H9 (cell line): ENCODE results near the gene NPIPA5. TPM values are rescaled to one million over a fixed set of nuclear protein-coding genes. Genes with fewer than 3 reads are reported as not detected.
"Not testable (repeated sequence)": the region's sequence is repeated elsewhere in the genome, so short reads cannot be mapped to it uniquely, and the experiment has no call there.

Experiments
- DNase-seq: peaks from one replicate; pipeline ENCODE4 v3.0.0-alpha.2; 2017
- H2AFZ ChIP-seq: one replicate; pipeline ENCODE4 v1.6.1; 2013; ENCODE audit warnings: mild to moderate bottlenecking, low read length, control low read depth, moderate library complexity
- H2AK5ac ChIP-seq: 2 replicates; pipeline ENCODE4 v1.6.1; 2013; ENCODE audit warnings: low read length, control low read depth, mixed read lengths; ENCODE audit not compliant: insufficient read length
- H2BK120ac ChIP-seq: one replicate; pipeline ENCODE4 v1.6.1; 2013; ENCODE audit warnings: low read depth, mild to moderate bottlenecking, low read length, control low read depth, inconsistent platforms; ENCODE audit not compliant: poor library complexity, severe bottlenecking
- H2BK12ac ChIP-seq: 2 replicates; pipeline ENCODE4 v1.6.1; 2013; ENCODE audit warnings: low read length, control low read depth, mixed read lengths, low read depth; ENCODE audit not compliant: insufficient read length
- H2BK15ac ChIP-seq: 2 replicates; pipeline ENCODE4 v1.6.1; 2013; ENCODE audit warnings: low read depth, low read length, control low read depth
- H2BK20ac ChIP-seq: one replicate; pipeline ENCODE4 v1.6.1; 2013; ENCODE audit warnings: low read depth, mild to moderate bottlenecking, low read length, control low read depth, inconsistent platforms; ENCODE audit not compliant: poor library complexity, severe bottlenecking
- H2BK5ac ChIP-seq: 2 replicates; pipeline ENCODE4 v1.6.1; 2013; ENCODE audit warnings: low read length, control low read depth, mixed read lengths; ENCODE audit not compliant: insufficient read length
- H3K14ac ChIP-seq: 2 replicates; pipeline ENCODE4 v1.6.1; 2013; ENCODE audit warnings: low read length, control low read depth; ENCODE audit not compliant: insufficient read depth
- H3K18ac ChIP-seq: 2 replicates; pipeline ENCODE4 v1.6.1; 2013; ENCODE audit warnings: low read depth, mild to moderate bottlenecking, mixed read lengths, low read length, control low read depth; ENCODE audit not compliant: insufficient read length
- H3K23ac ChIP-seq: 2 replicates; pipeline ENCODE4 v1.6.1; 2013; ENCODE audit warnings: low read length, control low read depth, mixed read lengths, low read depth; ENCODE audit not compliant: insufficient read length
- H3K23me2 ChIP-seq: 2 replicates; pipeline ENCODE4 v1.6.1; 2013; ENCODE audit warnings: low read depth, mild to moderate bottlenecking, mixed read lengths, low read length, control low read depth; ENCODE audit not compliant: insufficient read length, poor library complexity, severe bottlenecking
- H3K27ac ChIP-seq: 2 replicates; pipeline ENCODE4 v1.5.1; 2013; ENCODE audit warnings: low read length, control low read depth, mixed read lengths, low read depth; ENCODE audit not compliant: insufficient read length
- H3K27me3 ChIP-seq: 2 replicates; pipeline ENCODE4 v1.6.1; 2013; ENCODE audit warnings: low read length, control low read depth, inconsistent platforms; ENCODE audit not compliant: insufficient read depth
- H3K4ac ChIP-seq: 2 replicates; pipeline ENCODE4 v1.6.1; 2013; ENCODE audit warnings: low read depth, mild to moderate bottlenecking, control low read depth, inconsistent platforms, low read length, moderate library complexity
- H3K4me1 ChIP-seq: 2 replicates; pipeline ENCODE4 v1.6.1; 2013; ENCODE audit warnings: low read length, control low read depth, inconsistent platforms; ENCODE audit not compliant: insufficient read depth
- H3K4me2 ChIP-seq: 2 replicates; pipeline ENCODE4 v1.6.1; 2013; ENCODE audit warnings: low read length, control low read depth, mixed read lengths; ENCODE audit not compliant: insufficient read length, insufficient read depth
- H3K56ac ChIP-seq: 2 replicates; pipeline ENCODE4 v1.6.1; 2013; ENCODE audit warnings: low read depth, mild to moderate bottlenecking, mixed read lengths, low read length, control low read depth; ENCODE audit not compliant: insufficient read length
- H3K79me1 ChIP-seq: 2 replicates; pipeline ENCODE4 v1.6.1; 2013; ENCODE audit warnings: low read depth, mild to moderate bottlenecking, moderate library complexity, low read length, control low read depth, inconsistent platforms; ENCODE audit not compliant: insufficient read depth, poor library complexity, severe bottlenecking
- H3K79me2 ChIP-seq: 2 replicates; pipeline ENCODE4 v1.6.1; 2013; ENCODE audit warnings: low read length, control low read depth, inconsistent platforms; ENCODE audit not compliant: insufficient read depth
- H3K9ac ChIP-seq: 2 replicates; pipeline ENCODE4 v1.6.1; 2013; ENCODE audit warnings: low read length, control low read depth, mixed read lengths; ENCODE audit not compliant: insufficient read length; ENCODE audit errors: extremely low read depth
- H3K9me3 ChIP-seq: one replicate; pipeline ENCODE4 v1.6.1; 2013; ENCODE audit warnings: low read depth, low read length, inconsistent platforms; ENCODE audit not compliant: control insufficient read depth
- H3T11ph ChIP-seq: one replicate; pipeline ENCODE4 v1.6.1; 2013; ENCODE audit warnings: mild to moderate bottlenecking, low read length, control low read depth, inconsistent platforms
- H4K20me1 ChIP-seq: one replicate; pipeline ENCODE4 v1.6.1; 2013; ENCODE audit not compliant: control insufficient read depth, insufficient read length, insufficient read depth
- H4K5ac ChIP-seq: 2 replicates; pipeline ENCODE4 v1.6.1; 2013; ENCODE audit warnings: low read depth, mild to moderate bottlenecking, mixed read lengths, low read length, control low read depth; ENCODE audit not compliant: insufficient read length
- H4K8ac ChIP-seq: replicated peaks from 2 replicates; pipeline ENCODE4 v1.6.1; 2013; ENCODE audit warnings: low read length, control low read depth, mixed read lengths, low read depth; ENCODE audit not compliant: insufficient read length
- H4K91ac ChIP-seq: 2 replicates; pipeline ENCODE4 v1.6.1; 2013; ENCODE audit warnings: low read depth, mild to moderate bottlenecking, moderate library complexity, mixed read lengths, low read length, control low read depth; ENCODE audit not compliant: insufficient read length
- H3K27ac Mint-ChIP-seq, 3 experiments: 2 replicates in 2 of 3; 3 replicates in 1 of 3; pipeline ENCODE4 v1.8.0; 2020 to 2021; ENCODE audit warnings: mixed read lengths in 3 of 3, mild to moderate bottlenecking in 1 of 3, moderate library complexity in 1 of 3
- H3K27me3 Mint-ChIP-seq: 2 replicates; pipeline ENCODE4 v1.8.0; 2021; ENCODE audit warnings: low read depth, mild to moderate bottlenecking, moderate library complexity, mixed read lengths
- H3K36me3 Mint-ChIP-seq, 3 experiments: 2 replicates in 2 of 3; 3 replicates in 1 of 3; pipeline ENCODE4 v1.8.0; 2020 to 2021; ENCODE audit warnings: low read depth in 3 of 3, mixed read lengths in 3 of 3; ENCODE audit not compliant: insufficient read depth in 1 of 3
- H3K4me1 Mint-ChIP-seq, 2 experiments: 2 replicates each; pipeline ENCODE4 v1.8.0; 2020; ENCODE audit warnings: mixed read lengths in 2 of 2
- H3K4me3 Mint-ChIP-seq, 2 experiments: 2 replicates in 1 of 2; 3 replicates in 1 of 2; pipeline ENCODE4 v1.8.0; 2020 to 2021; ENCODE audit warnings: mild to moderate bottlenecking in 2 of 2, mixed read lengths in 2 of 2, moderate library complexity in 1 of 2
- H3K9me3 Mint-ChIP-seq, 2 experiments: 2 replicates in 1 of 2; 3 replicates in 1 of 2; pipeline ENCODE4 v1.8.0; 2020; ENCODE audit warnings: mild to moderate bottlenecking in 2 of 2, mixed read lengths in 2 of 2, moderate library complexity in 1 of 2
- WGBS: extraction: QIAGEN DNeasy Blood & Tissue Kit; methylation state at CpG from one replicate; pipeline ENCODE4 v1.1.7; 2013; ENCODE audit warnings: missing lambda C conversion rate, low lambda C conversion rate, mixed read lengths; ENCODE audit not compliant: insufficient read length; ENCODE audit errors: extremely low coverage; 5-methylcytosine and 5-hydroxymethylcytosine counted together
- total RNA-seq: library from RNA; stranded (reverse); gene quantifications from 2 replicates; pipeline ENCODE4 v1.2.1, GENCODE V29; 2021

Gene NPIPA5
- total RNA-seq, 1 experiment from 2014 or later: 5.2 TPM

- H3K23ac ChIP-seq, H3K9me3 Mint-ChIP-seq, H3K36me3 Mint-ChIP-seq, H4K5ac ChIP-seq, H3K79me2 ChIP-seq, H3K27ac ChIP-seq, H3K56ac ChIP-seq, H4K8ac ChIP-seq, H3K9me3 ChIP-seq, H4K91ac ChIP-seq, H3K4me3 Mint-ChIP-seq, H3K27ac Mint-ChIP-seq, H3K18ac ChIP-seq, H3K4me1 Mint-ChIP-seq, H3K4me2 ChIP-seq, H3K4me1 ChIP-seq, H2BK5ac ChIP-seq, H3K9ac ChIP-seq, H3K14ac ChIP-seq, H2BK15ac ChIP-seq, H4K20me1 ChIP-seq, H2AK5ac ChIP-seq, H2BK12ac ChIP-seq, H3K23me2 ChIP-seq, H3T11ph ChIP-seq, H3K27me3 ChIP-seq, H3K27me3 Mint-ChIP-seq, DNase-seq, H3K4ac ChIP-seq, H2BK120ac ChIP-seq, H2BK20ac ChIP-seq, H3K79me1 ChIP-seq, H2AFZ ChIP-seq: not testable (repeated sequence)
- WGBS: no CpG with 5 or more reads among the region's 1 CpG
Measured at GRCh38 chr16:15314562-15314961, 63.5 kb downstream of the NPIPA5 start.

Other genes with a start within 250 kb of the NPIPA5 start
- 5.6 and 6.4 TPM in 2 replicates for gene MPV17L, start 17.5 kb upstream of the NPIPA5 start, total RNA-seq
- gene BMERB1, start 56.3 kb upstream of the NPIPA5 start, total RNA-seq: 16.6 and 19.5 TPM in 2 replicates